ENCODE data around the gene WDR18. TPM values are rescaled to one million over a fixed set of nuclear protein-coding genes. Genes with fewer than 3 reads are reported as not detected.

The WDR18 gene
- total RNA-seq, 1 experiment from 2014 or later = 94.7 TPM

GRCh38 chr19:994516-994915, 10.4 kb downstream of the WDR18 start:
- Histone ChIP-seq H3T11ph (ENCODE audit: low read length) (no peak overlapping the region), H3K14ac (ENCODE audit: insufficient read depth, low read length) (no peak overlapping the region), H3K4me2 (ENCODE audit: insufficient read depth, insufficient read length, low read length) (no peak overlapping the region), H3K23ac (ENCODE audit: insufficient read length, low read depth, low read length) (no peak overlapping the region), H4K20me1 (ENCODE audit: control insufficient read depth, insufficient read depth, insufficient read length) (peaks cover 7% of the 10 kb centered on the region), H4K91ac (ENCODE audit: insufficient read length, low read depth, low read length) (no peak overlapping the region), H3K27ac (ENCODE audit: insufficient read length, low read depth, low read length) (no peak overlapping the region), H2BK120ac (ENCODE audit: low read depth, low read length, poor library complexity, severe bottlenecking) (no peak overlapping the region), H4K5ac (ENCODE audit: insufficient read length, low read depth, low read length) (no peak overlapping the region), H3K4ac (ENCODE audit: low read depth, low read length) (no peak overlapping the region), H2BK15ac (ENCODE audit: low read depth, low read length) (no peak overlapping the region), H3K79me2 (ENCODE audit: insufficient read depth, low read length) (no peaks in the 10 kb centered on the region), H2BK20ac (ENCODE audit: low read depth, low read length, poor library complexity, severe bottlenecking) (no peak overlapping the region), H2BK12ac (ENCODE audit: insufficient read length, low read depth, low read length) (no peak overlapping the region), H3K23me2 (ENCODE audit: insufficient read length, low read depth, low read length, poor library complexity, severe bottlenecking) (no peaks in the 10 kb centered on the region), H3K27me3 (ENCODE audit: insufficient read depth, low read length) (peaks cover 3% of the 10 kb centered on the region; the same call in 1 of the 2 replicates), H3K79me1 (ENCODE audit: insufficient read depth, low read depth, low read length, poor library complexity, severe bottlenecking) (no peaks in the 10 kb centered on the region), H3K9me3 (ENCODE audit: control insufficient read depth, low read depth, low read length) (no peaks in the 10 kb centered on the region), H3K9ac (ENCODE audit: extremely low read depth, insufficient read length, low read length) (no peak overlapping the region), H2AFZ (ENCODE audit: low read length) (no peak overlapping the region), H3K56ac (ENCODE audit: insufficient read length, low read depth, low read length) (no peak overlapping the region), H2BK5ac (ENCODE audit: insufficient read length, low read length) (no peak overlapping the region), H4K8ac (replicated peaks; ENCODE audit: insufficient read length, low read depth, low read length) (no peak overlapping the region), H2AK5ac (ENCODE audit: insufficient read length, low read length) (no peak overlapping the region), H3K18ac (ENCODE audit: insufficient read length, low read depth, low read length) (no peak overlapping the region), H3K4me1 (ENCODE audit: insufficient read depth, low read length) (no peaks in the 10 kb centered on the region)
- H3K4me1 Mint-ChIP-seq = peaks cover 5 to 15% of the 10 kb centered on the region in 2 experiments
- no peak overlapping the region for H3K27ac Mint-ChIP-seq
- no peak for DNase-seq
- H3K4me3 Mint-ChIP-seq = no peak overlapping the region
- TF ChIP-seq CTCF (conservative IDR thresholded peaks at IDR 0.05) = no peak
- H3K36me3 Mint-ChIP-seq (ENCODE audit: insufficient read depth in 1 of 3, low read depth in 3 of 3) = peaks cover 0 to 15% (median 14%) of the 10 kb centered on the region in 3 experiments; a peak in 6 of 7 replicates
- H3K27me3 Mint-ChIP-seq (ENCODE audit: low read depth) = peaks cover 32% of the 10 kb centered on the region
- no peaks in the 10 kb centered on the region; a peak in 1 of 5 replicates for H3K9me3 Mint-ChIP-seq
- no CpG with 5 or more reads among the region's 18 CpGs for WGBS (ENCODE audit: extremely low coverage, insufficient read length, low lambda C conversion rate)

Measured in H9 (cell line).